ENCODE measurements around the gene PDIA4.

GRCh38 chr7:148987010-148987750 is 41.1 kb downstream of the PDIA4 start:
- no peak for TF ChIP-seq CTCF (IDR thresholded peaks at IDR 0.05)
- no peak for TF ChIP-seq ZFX (IDR thresholded peaks at IDR 0.05; ENCODE audit: borderline replicate concordance)
